Neural cell (in vitro differentiated cells): ENCODE measurements around the gene KCNE1.
"Not testable (repeated sequence)": the region's sequence is repeated elsewhere in the genome, so short reads cannot be mapped to it uniquely, and the experiment has no call there.

Experiments
- EP300 ChIP-seq: fragments of 450-650 bp; conservative IDR thresholded peaks from 2 replicates; pipeline ENCODE4 v1.6.1; 2014; ENCODE audit warnings: antibody characterized with exemption, mild to moderate bottlenecking, moderate library complexity; ENCODE audit not compliant: poor library complexity, severe bottlenecking
- EZH2 ChIP-seq: fragments of 200-600, 300-800 bp; shearing (Covaris generic), sonication (generic); IDR thresholded peaks from 2 replicates; pipeline ENCODE4 v1.6.1; 2014; ENCODE audit warnings: antibody characterized with exemption, low read length, borderline replicate concordance, mild to moderate bottlenecking; ENCODE audit not compliant: insufficient read depth, poor library complexity, severe bottlenecking
- POLR2AphosphoS5 ChIP-seq: IDR thresholded peaks from 2 replicates; pipeline ENCODE4 v1.6.1; 2012
- RAD21 ChIP-seq: fragments of 450-650 bp; conservative IDR thresholded peaks from 2 replicates; pipeline ENCODE4 v1.6.1; 2014; ENCODE audit warnings: antibody characterized with exemption, mild to moderate bottlenecking, moderate library complexity
- SMC3 ChIP-seq: fragments of 450-650 bp; conservative IDR thresholded peaks from 2 replicates; pipeline ENCODE4 v1.6.1; 2014; ENCODE audit warnings: antibody characterized with exemption, mild to moderate bottlenecking, moderate library complexity; ENCODE audit not compliant: poor library complexity
- TF ChIP-seq, protein P1 (sequence below): fragments of 450-650 bp; IDR thresholded peaks from 2 replicates; pipeline ENCODE4 v1.5.1; 2014; ENCODE audit warnings: antibody characterized with exemption, mild to moderate bottlenecking, moderate library complexity; ENCODE audit not compliant: poor library complexity, severe bottlenecking

GRCh38 chr21:34428441-34428840 lies 83.6 kb downstream of the KCNE1 start:
- TF ChIP-seq EZH2, POLR2AphosphoS5, RAD21, EP300, SMC3: not testable (repeated sequence)
- TF ChIP-seq, protein P1, sequence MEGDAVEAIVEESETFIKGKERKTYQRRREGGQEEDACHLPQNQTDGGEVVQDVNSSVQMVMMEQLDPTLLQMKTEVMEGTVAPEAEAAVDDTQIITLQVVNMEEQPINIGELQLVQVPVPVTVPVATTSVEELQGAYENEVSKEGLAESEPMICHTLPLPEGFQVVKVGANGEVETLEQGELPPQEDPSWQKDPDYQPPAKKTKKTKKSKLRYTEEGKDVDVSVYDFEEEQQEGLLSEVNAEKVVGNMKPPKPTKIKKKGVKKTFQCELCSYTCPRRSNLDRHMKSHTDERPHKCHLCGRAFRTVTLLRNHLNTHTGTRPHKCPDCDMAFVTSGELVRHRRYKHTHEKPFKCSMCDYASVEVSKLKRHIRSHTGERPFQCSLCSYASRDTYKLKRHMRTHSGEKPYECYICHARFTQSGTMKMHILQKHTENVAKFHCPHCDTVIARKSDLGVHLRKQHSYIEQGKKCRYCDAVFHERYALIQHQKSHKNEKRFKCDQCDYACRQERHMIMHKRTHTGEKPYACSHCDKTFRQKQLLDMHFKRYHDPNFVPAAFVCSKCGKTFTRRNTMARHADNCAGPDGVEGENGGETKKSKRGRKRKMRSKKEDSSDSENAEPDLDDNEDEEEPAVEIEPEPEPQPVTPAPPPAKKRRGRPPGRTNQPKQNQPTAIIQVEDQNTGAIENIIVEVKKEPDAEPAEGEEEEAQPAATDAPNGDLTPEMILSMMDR: not testable (repeated sequence)
